ENCODE results near the gene FOXA2. TPM values are rescaled to one million over a fixed set of nuclear protein-coding genes. Genes with fewer than 3 reads are reported as not detected.

FOXA2 gene
- total RNA-seq, 2 experiments from 2014 or later: not detected

- intact Hi-C loops (cut with DNase I, micrococcal nuclease): no loop called here
- Mint-ChIP-seq H3K4me3 (no peak overlapping the region), H3K36me3 (ENCODE audit: low read depth) (no peaks in the 10 kb centered on the region), H3K9me3 (no peaks in the 10 kb centered on the region), H3K27ac (no peak overlapping the region), H3K4me1 (ENCODE audit: low read depth) (no peaks in the 10 kb centered on the region), H3K27me3 (peaks cover 67% of the 10 kb centered on the region)
- TF ChIP-seq CTCF (IDR thresholded peaks at IDR 0.05): no peak
- DNase-seq (no peak), ATAC-seq (ENCODE audit: poor library complexity) (no peak)
- no peaks in the 10 kb centered on the region for H3K4me1 ChIP-seq (ENCODE audit: insufficient read depth, low read length)
- no peaks in the 10 kb centered on the region for H3K36me3 ChIP-seq (ENCODE audit: insufficient read depth, low read length)
- H3K27ac ChIP-seq (ENCODE audit: low read depth in 1 of 2, low read length in 2 of 2): no peak overlapping the region
- ChIA-PET POLR2A (no interaction called here), CTCF (no interaction called here)
- no peak overlapping the region for H3K4me3 ChIP-seq (ENCODE audit: low read length)
- H3K9me3 ChIP-seq (ENCODE audit: control insufficient read depth in 1 of 2, insufficient read depth in 1 of 2, low read length in 2 of 2): peaks cover 0 to 54% of the 10 kb centered on the region in 2 experiments
- peaks cover 52 to 69% of the 10 kb centered on the region in 2 experiments for H3K27me3 ChIP-seq (ENCODE audit: control insufficient read depth in 1 of 2, insufficient read depth in 2 of 2, low read length in 2 of 2)
These were observed 425 bp downstream of the FOXA2 start for GRCh38 chr20:22583773-22584521.

- Mint-ChIP-seq H3K36me3 (ENCODE audit: low read depth) (no peaks in the 10 kb centered on the region), H3K27ac (no peak overlapping the region), H3K9me3 (no peaks in the 10 kb centered on the region), H3K4me1 (ENCODE audit: low read depth) (no peaks in the 10 kb centered on the region), H3K4me3 (no peak overlapping the region), H3K27me3 (peaks cover 65% of the 10 kb centered on the region)
- Histone ChIP-seq H3K9me3 (ENCODE audit: control insufficient read depth in 1 of 2, insufficient read depth in 1 of 2, low read length in 2 of 2) (peaks cover 0 to 57% of the 10 kb centered on the region in 2 experiments), H3K4me1 (ENCODE audit: insufficient read depth, low read length) (no peaks in the 10 kb centered on the region), H3K4me3 (ENCODE audit: low read length) (no peak overlapping the region), H3K27me3 (ENCODE audit: control insufficient read depth in 1 of 2, insufficient read depth in 2 of 2, low read length in 2 of 2) (peaks cover 57 to 75% of the 10 kb centered on the region in 2 experiments), H3K36me3 (ENCODE audit: insufficient read depth, low read length) (no peaks in the 10 kb centered on the region), H3K27ac (ENCODE audit: low read depth in 1 of 2, low read length in 2 of 2) (no peak overlapping the region)
- ChIA-PET CTCF (no interaction called here), POLR2A (no interaction called here)
- intact Hi-C loops (cut with DNase I, micrococcal nuclease): no loop called here
- DNase-seq: no peak
- no peak for ATAC-seq (ENCODE audit: poor library complexity)
- TF ChIP-seq CTCF (IDR thresholded peaks at IDR 0.05): no peak
These were observed 1.2 kb downstream of the FOXA2 start for GRCh38 chr20:22582964-22583772.

GRCh38 chr20:22582386-22582963 is 1.9 kb downstream of the FOXA2 start:
- no peaks in the 10 kb centered on the region for H3K36me3 ChIP-seq (ENCODE audit: insufficient read depth, low read length)
- no peaks in the 10 kb centered on the region for H3K36me3 Mint-ChIP-seq (ENCODE audit: low read depth)
- no peak overlapping the region for H3K27ac Mint-ChIP-seq
- no peak for ATAC-seq (ENCODE audit: poor library complexity)
- no peak for TF ChIP-seq CTCF (IDR thresholded peaks at IDR 0.05)
- ChIA-PET POLR2A (no interaction called here), CTCF (no interaction called here)
- peaks cover 66% of the 10 kb centered on the region for H3K27me3 Mint-ChIP-seq
- no peaks in the 10 kb centered on the region for H3K4me1 Mint-ChIP-seq (ENCODE audit: low read depth)
- H3K9me3 ChIP-seq (ENCODE audit: control insufficient read depth in 1 of 2, insufficient read depth in 1 of 2, low read length in 2 of 2): peaks cover 0 to 64% of the 10 kb centered on the region in 2 experiments
- H3K4me3 Mint-ChIP-seq: no peak overlapping the region
- peaks cover 61 to 79% of the 10 kb centered on the region in 2 experiments for H3K27me3 ChIP-seq (ENCODE audit: control insufficient read depth in 1 of 2, insufficient read depth in 2 of 2, low read length in 2 of 2)
- H3K9me3 Mint-ChIP-seq: no peaks in the 10 kb centered on the region
- H3K4me3 ChIP-seq (ENCODE audit: low read length): no peak overlapping the region
- intact Hi-C loops (cut with DNase I, micrococcal nuclease): no loop called here
- DNase-seq: no peak
- H3K4me1 ChIP-seq (ENCODE audit: insufficient read depth, low read length): no peaks in the 10 kb centered on the region
- H3K27ac ChIP-seq (ENCODE audit: low read depth in 1 of 2, low read length in 2 of 2): no peak overlapping the region

Measured in CD4-positive, alpha-beta T cell (primary cell).